Keratinocyte (primary cell): ENCODE measurements around the gene CSF3R.

ENCODE experiments used
- EZH2 ChIP-seq: IDR thresholded peaks from one replicate; pipeline ENCODE4 v1.6.1; 2012; ENCODE audit warnings: inconsistent platforms, mild to moderate bottlenecking, low read length, moderate library complexity
- TF ChIP-seq, protein P1 (sequence below), 3 experiments: IDR thresholded peaks in 1 of 3; conservative IDR thresholded peaks in 1 of 3; optimal IDR thresholded peaks in 1 of 3; 2 replicates in 2 of 3; 3 replicates in 1 of 3; pipeline versions ENCODE3 to v1.5.1; 2011; ENCODE audit warnings: low read length in 3 of 3, mild to moderate bottlenecking in 3 of 3, moderate library complexity in 2 of 3, control low read depth in 1 of 3, inconsistent platforms in 1 of 3; ENCODE audit not compliant: insufficient read depth in 2 of 3; ENCODE audit errors: extremely low read depth in 1 of 3

DNA sequence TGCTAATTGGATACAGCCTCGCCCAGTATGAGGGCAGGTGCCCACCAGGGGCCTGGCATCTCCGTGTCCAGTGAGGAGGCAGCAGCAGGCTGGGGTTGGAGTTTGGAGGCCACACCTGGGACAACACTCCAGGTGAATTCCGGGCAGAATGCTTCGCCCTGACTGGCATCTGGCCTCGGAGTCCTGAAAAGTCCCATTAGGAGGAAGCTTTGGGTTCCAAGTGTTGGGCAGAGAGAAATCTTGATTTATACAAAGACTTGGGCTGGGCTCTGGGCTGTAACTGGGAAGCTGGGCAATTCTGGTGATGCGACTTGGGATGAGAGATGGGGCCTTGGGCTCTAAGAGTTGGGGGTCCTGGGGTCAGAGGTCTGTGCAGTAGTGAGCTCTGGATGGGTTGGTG lies 48.1 kb upstream of the CSF3R start:
- TF ChIP-seq, protein P1, sequence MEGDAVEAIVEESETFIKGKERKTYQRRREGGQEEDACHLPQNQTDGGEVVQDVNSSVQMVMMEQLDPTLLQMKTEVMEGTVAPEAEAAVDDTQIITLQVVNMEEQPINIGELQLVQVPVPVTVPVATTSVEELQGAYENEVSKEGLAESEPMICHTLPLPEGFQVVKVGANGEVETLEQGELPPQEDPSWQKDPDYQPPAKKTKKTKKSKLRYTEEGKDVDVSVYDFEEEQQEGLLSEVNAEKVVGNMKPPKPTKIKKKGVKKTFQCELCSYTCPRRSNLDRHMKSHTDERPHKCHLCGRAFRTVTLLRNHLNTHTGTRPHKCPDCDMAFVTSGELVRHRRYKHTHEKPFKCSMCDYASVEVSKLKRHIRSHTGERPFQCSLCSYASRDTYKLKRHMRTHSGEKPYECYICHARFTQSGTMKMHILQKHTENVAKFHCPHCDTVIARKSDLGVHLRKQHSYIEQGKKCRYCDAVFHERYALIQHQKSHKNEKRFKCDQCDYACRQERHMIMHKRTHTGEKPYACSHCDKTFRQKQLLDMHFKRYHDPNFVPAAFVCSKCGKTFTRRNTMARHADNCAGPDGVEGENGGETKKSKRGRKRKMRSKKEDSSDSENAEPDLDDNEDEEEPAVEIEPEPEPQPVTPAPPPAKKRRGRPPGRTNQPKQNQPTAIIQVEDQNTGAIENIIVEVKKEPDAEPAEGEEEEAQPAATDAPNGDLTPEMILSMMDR (optimal IDR thresholded peaks at IDR 0.05 in 1 of 3, IDR thresholded peaks at IDR 0.05 in 1 of 3, conservative IDR thresholded peaks at IDR 0.05 in 1 of 3; ENCODE audit: extremely low read depth in 1 of 3, insufficient read depth in 2 of 3, low read length in 3 of 3) = no peak
- no peak for TF ChIP-seq EZH2
